Embryonic facial prominence (tissue), 1 donor: ENCODE data around the gene PAM.

ENCODE experiments used
- DNase-seq: peaks from one replicate; pipeline ENCODE4 v3.0.0-alpha.2; 2016; ENCODE audit errors: extremely low spot score

PAM gene

GRCh38 chr5:102781359-102781758 is 26.3 kb downstream of the PAM start:
- no peak for DNase-seq

DNA sequence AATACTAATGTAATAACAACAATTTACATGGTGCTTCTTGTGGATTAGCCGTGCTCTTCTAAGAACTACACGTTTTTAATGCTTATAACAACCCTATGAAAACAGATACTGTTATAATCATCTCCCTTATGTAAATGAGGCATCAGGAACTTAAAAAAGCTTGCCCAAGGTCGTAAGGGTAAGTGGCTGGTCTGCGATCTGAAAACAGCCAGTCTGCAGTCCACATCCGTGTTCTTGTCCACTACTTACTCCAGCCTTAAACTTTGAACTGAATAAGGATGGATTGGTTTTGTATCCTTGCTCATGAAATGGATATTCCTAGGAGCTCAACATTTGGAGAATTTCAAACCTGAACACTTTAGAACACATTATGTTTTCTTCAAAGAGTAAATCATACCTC is 26.7 kb downstream of the PAM start:
- no peak for DNase-seq

DNA sequence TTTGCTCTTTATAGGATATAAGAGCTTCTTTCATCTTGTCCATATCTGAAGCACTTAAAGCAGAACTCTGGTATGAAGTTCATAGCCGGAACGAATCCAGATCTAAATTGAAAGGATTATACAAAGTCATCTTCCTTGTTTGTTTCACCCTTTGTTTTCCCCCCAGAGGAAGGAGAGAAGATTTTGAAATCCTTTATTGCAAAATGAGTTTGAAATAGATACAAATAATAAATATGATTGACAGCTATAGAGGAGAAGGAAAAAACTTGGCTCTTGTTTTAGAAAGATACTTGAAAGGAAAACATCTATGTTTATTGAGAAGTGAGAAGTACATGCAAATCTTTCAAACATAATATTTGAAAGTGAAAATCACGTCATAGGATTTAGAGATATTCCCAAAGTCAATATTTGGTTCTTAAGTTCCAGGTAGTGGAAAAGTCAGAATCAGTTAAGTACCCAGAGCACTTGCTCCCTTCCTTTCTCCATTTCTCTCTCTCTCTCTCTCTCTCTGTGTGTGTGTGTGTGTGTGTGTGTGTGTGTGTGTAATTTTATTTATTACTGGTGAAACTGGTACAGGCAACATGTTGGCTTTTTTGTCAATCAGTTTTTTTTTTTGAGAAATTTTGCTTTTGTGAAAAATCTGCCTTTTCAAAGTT is 27.2 kb downstream of the PAM start:
- no peak for DNase-seq

- DNase-seq: no peak
These were observed 32.0 kb downstream of the PAM start for GRCh38 chr5:102787134-102787533.

DNA sequence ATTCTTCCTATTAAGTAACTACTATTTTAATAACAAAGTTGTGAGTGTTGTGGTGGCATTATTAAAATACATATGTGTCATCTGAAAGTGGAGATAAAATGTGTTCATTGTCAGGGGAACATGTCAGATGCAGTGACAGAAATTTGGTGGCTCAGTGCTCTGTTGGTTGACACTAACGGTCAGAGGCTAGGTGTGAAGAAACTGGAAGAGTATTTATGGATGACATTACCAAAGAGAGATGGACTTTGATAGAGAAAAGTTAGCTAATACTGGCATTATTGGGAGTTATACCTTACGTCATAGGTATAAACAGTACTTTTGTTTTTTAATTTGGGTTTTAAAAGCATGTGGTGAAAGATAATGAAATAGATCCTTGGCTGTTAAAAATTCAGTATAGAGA is 33.7 kb downstream of the PAM start:
- no peak for DNase-seq

- no peak for DNase-seq
These were observed 34.4 kb downstream of the PAM start for GRCh38 chr5:102789469-102789868.

DNA sequence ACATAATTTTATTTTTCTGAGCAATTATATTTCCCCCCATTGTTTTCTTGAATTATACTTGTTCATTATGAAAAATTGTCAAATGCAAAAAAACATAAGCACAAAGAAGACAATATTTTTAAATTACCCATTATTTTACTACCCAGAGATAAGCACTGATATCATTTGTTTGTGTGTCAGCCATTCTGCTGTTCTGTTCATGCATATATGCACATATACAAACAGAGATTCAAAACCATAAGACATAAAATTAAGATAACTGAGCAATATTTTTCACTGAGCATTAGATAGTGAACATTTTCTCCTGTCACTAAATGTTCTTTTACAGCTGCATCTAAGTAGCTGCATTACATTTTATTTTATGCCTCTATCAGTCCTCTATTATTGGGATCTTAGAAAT is 35.6 kb downstream of the PAM start:
- DNase-seq: no peak

DNA sequence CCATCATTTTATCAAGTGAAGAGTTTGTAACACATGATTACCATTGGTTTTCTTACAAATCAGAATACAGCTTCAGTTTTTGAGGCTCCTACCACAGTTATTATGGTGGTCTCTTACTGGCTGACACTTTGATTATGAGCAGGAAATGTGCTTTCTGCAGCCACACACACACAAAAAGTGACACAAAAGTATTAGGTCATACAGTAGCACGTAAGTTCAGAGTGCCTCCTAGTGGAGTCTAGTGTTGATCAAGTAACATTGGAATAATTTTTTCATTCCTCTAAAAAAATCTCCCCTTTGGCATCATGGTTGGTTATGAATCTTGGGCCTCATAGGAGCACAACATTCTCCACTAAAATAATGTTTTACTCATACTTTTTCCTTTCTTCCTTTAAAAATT is 37.6 kb downstream of the PAM start:
- DNase-seq: no peak

DNA sequence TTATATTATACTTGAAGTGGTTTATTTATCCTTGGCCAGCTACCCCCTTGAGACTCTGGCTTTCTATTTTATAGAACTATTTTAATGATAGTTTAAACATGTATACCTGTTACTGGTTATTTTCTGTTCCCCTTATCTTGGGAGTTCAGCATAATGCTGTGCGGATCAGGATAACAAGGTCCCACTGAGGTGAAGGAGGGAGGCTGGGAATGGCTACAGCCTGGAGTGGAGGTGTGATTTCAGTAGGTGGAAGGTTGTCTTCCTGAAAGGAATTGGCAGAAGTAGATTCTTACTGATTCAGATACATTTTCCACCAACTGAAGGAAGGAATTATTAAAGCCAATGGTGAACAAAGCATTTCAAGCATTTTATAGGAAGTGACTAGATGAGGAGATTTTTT is 38.9 kb downstream of the PAM start:
- no peak for DNase-seq

DNA sequence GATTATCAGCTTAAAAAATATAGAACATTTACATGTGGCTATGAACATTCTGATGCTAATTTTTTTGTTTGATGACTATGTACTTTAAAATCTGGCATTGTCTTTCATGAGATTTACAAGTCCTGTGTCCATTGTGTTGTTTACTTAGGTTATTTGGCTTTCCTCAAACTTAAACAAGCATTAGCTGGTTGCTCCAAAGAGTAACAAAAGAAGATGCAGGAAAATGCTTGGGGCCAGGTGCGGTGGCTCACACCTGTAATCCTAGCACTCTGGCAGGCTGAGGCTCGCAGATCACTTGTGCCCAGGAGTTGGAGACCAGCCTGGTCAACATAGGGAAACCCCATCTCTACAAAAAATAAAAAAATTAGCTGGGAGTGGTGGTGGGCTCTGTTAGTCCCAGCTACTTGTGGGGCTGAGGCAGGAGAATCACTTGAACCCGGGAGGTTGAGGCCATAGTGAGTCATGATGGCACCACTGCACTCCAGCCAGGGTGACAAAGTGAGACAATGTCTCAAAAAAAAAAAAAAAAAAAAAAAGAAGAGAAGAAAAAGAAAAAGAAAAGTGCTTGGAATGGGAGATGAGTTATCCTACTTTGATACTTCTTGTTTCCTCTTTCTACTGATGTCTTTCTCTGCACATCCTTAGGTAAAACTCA is 39.7 kb downstream of the PAM start:
- no peak for DNase-seq

GRCh38 chr5:102795526-102795925 is 40.4 kb downstream of the PAM start:
- DNase-seq: no peak

GRCh38 chr5:102796009-102796408 is 40.9 kb downstream of the PAM start:
- DNase-seq: no peak

- DNase-seq: no peak
These were observed 41.4 kb downstream of the PAM start for GRCh38 chr5:102796498-102796897.

DNA sequence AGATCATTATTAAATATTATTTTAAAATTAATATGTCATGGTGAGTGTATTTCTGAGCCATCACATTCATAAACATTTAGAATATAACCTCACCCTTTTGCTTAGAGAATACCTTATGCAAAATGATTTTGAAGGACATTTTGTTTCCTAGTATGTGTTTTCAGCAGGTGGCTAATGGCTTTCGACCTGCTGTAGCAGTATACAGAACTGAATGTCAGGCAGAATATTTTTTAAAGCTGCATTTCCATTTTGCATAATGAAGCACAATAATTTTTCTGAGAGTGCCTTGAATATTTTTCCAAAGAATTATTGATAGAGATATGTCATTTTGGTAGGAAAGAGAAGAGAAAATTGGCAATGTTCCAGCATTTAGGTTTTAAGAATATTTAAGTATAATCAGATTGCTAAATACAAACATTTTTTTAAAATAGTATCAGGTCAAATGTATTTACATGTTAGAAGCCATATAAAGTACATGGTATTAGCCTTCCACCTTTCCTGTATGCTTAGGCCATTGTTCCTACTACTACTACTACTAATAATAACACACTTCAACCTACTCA is 42.3 kb downstream of the PAM start:
- DNase-seq: no peak

DNA sequence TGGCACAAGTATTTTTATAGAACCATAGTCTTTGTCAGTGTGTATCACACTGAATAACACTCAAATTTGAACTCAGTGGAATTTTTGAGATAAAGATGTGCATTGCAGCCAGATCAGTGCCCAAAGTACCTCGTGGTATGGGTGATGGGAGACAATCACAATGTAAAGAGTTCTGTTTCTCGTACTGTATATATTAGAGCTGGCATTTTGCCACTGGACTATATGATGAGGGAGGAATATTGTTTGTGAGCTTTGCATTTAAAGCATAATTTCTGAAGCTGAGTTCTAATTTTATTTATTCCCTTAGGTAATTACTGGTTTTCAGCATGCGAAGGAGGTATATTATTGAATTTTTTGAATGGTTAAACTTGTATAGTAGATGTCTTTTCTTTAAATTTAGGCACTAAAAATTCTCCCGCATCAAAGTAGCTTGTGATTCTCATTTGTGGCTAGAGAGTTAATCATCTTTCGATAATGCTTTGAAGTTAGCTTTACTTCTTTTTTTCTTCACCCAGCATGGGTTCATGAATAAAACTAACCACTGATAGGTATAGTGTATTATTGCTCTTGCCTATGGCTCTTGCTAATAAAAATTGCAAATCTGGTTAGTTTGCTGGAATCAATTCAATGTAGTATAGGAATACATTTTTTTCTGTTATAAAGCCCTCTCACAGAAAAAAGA is 43.1 kb downstream of the PAM start:
- DNase-seq: no peak

DNA sequence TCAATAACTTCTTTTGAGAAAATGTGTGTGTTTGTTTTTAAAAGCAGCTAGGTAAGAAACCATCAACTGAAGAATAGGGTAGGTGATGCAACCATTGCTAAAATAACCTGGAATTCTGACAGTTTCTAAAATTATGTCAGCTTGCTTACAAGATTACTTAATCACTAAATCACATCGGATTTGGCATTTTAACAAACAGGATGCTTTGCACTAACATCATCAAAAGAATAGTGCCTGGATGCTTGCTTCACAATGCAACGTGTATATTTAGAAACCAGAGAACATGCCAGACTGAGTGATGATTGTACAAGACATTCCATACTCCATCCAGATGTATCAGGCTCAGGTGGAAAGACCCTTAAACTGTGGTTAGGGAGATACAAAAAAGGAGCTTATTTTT is 43.9 kb downstream of the PAM start:
- no peak for DNase-seq

GRCh38 chr5:102800427-102800826 is 45.3 kb downstream of the PAM start:
- DNase-seq: no peak

DNA sequence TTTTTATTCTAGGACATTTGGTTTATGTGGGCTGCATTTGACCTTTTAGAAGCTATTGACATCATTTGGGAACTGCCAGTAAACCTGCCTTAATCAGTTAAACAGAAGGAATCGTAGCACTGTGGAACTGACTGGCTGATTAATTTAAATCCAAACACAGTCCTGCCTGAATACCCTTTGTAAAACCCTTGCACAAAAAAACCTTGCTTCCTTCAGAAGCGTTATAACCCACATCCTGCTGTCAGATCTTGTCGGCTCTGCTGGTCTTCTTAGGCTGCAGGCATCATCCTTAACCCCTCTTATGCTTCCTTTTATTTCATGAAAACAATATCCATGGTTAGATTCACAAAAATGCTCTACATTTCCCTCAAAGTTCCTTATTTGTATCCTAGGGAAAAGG is 46.3 kb downstream of the PAM start:
- DNase-seq: no peak

DNA sequence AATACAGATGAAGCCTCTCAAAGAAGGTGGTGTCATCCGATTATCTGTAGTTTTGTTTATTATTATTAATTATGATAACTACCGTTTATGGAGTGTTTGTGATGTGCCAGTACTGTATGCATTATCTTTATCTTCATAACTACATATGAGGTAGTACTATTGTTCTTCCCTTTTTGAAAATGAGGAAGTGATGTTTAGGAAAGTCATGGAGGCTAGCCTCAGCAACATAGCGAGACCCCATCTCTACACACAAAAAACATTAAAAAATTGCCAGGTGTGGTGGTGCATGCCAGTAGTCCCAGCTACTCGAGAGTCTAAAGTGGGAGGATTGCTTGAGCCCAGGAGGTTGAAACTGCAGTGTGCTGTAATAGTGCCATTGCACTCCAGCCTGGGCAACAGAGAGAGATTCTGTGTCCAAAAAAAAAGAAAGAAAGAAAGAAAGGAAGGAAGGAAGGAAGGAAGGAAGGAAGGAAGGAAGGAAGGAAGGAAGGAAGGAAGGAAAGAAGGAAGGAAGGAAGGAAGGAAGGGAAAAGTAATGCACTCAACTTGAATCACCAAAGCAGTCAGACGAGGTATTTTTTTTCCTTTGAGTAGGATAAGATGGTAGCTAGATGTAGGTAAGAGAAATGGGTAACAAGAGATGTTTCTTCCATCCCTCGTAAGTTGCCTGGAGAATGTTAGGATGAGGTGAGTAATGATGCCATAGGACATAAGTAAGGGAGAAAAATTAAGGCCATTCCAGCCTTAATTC is 47.8 kb downstream of the PAM start:
- DNase-seq: no peak

DNA sequence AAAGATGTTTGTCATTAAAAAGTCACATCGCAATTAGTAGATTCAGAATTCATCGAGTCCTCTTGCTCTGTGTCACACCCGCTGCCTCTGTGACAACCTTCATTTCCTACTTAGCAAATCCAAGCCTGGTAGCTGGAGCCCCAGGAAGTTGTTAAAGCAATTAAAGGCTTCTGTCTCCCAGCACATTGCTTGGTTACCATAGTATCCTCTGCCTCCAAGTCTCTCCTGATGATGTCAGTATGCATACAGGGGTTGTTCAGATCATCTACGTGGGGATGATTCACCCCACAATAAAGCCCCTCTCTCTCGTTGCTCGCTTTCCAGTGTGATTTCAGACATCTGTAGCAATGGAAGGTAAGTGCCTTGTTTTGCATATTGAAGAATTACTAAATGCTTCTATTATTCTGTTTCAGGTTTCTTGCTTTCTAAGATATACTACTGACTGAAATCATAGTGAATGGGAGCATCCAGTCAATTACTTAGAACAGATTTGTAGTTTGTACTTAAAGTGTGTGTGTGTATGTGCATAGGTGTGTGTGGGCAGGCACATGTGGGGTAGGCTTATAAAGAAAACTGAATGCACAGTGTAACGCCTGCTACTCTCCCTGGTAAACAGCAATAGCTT is 52.9 kb downstream of the PAM start:
- DNase-seq: peak; percentile 31

DNA sequence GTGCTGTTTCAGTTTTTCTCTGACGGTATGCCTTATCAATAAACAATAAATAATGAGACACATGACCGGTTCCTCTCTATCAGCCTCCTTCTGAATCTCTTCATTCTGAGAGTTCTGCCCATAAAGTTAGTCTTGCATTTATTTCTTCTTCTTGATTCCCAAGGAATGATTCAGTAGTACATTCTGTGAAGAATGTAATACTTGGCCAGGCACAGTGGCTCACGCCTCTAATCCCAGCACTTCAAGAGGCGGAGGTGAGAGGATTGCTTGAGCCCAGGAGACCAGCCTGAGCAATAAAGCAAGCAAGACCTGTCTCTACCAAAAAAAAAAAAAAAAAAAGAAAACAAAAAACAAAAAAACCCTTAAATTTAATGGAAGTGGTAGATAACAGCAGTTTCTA is 53.9 kb downstream of the PAM start:
- DNase-seq: no peak

GRCh38 chr5:102811972-102812371 is 56.9 kb downstream of the PAM start:
- no peak for DNase-seq
